COR-L47 (cell line): ENCODE data around the gene PSMC1.

ENCODE experiments used
- DNase-seq: peaks from one replicate; lab custom pipeline; 2025; lab: John Stamatoyannopoulos, UW

The PSMC1 gene

GRCh38 chr14:90276646-90277367 is 20.5 kb downstream of the PSMC1 start:
- DNase-seq = no peak

- DNase-seq = no peak
Observed at GRCh38 chr14:90277581-90278198, 21.3 kb downstream of the PSMC1 start.

GRCh38 chr14:90278199-90279175 is 22.1 kb downstream of the PSMC1 start:
- DNase-seq = no peak

GRCh38 chr14:90280096-90280495 is 23.7 kb downstream of the PSMC1 start:
- no peak for DNase-seq

- no peak for DNase-seq
Observed at GRCh38 chr14:90281261-90281660, 24.9 kb downstream of the PSMC1 start.

GRCh38 chr14:90281756-90282155 is 25.4 kb downstream of the PSMC1 start:
- no peak for DNase-seq

GRCh38 chr14:90287791-90288190 is 31.4 kb downstream of the PSMC1 start:
- no peak for DNase-seq

- no peak for DNase-seq
Observed at GRCh38 chr14:90288651-90289355, 32.5 kb downstream of the PSMC1 start.

GRCh38 chr14:90290337-90291011 is 34.1 kb downstream of the PSMC1 start:
- DNase-seq = no peak

- no peak for DNase-seq
Observed at GRCh38 chr14:90291699-90292098, 35.3 kb downstream of the PSMC1 start.

GRCh38 chr14:90293766-90294730 is 37.7 kb downstream of the PSMC1 start:
- no peak for DNase-seq

GRCh38 chr14:90294872-90295271 is 38.5 kb downstream of the PSMC1 start:
- DNase-seq = no peak

- no peak for DNase-seq
Observed at GRCh38 chr14:90295870-90296516, 39.6 kb downstream of the PSMC1 start.

GRCh38 chr14:90296641-90297040 is 40.3 kb downstream of the PSMC1 start:
- no peak for DNase-seq

- DNase-seq = no peak
Observed at GRCh38 chr14:90297876-90298629, 41.7 kb downstream of the PSMC1 start.

- no peak for DNase-seq
Observed at GRCh38 chr14:90299408-90299807, 43.1 kb downstream of the PSMC1 start.

- no peak for DNase-seq
Observed at GRCh38 chr14:90300611-90301047, 44.3 kb downstream of the PSMC1 start.

- no peak for DNase-seq
Observed at GRCh38 chr14:90301122-90301521, 44.8 kb downstream of the PSMC1 start.

- DNase-seq = peak; percentile 44
Observed at GRCh38 chr14:90301668-90302090, 45.3 kb downstream of the PSMC1 start.
